IMR-90 (cell line): ENCODE results near the gene MTHFS. TPM values are rescaled to one million over a fixed set of nuclear protein-coding genes. Genes with fewer than 3 reads are reported as not detected.

Experiments
- ATAC-seq: fragments of 200-7000 bp; cut with Tn5 transposase; 2 replicates; pipeline ENCODE4 v1.9.1; 2020; ENCODE audit warnings: low read depth, mild to moderate bottlenecking, moderate library complexity
- BruUV-seq: library from RNA; stranded (reverse); fragments of 400-500 nt; replicated peaks from 2 replicates; lab custom pipeline; 2021; lab: Mats Ljungman, UMichigan
- CTCF ChIA-PET: fragments of 300-600 bp; formaldehyde crosslinking; extraction: SDS; loops from one replicate; lab custom pipeline; 2021; ENCODE audit warnings: antibody characterized with exemption; lab: Yijun Ruan, JAX
- POLR2A ChIA-PET: fragments of 300-600 bp; sonication (Branson Sonifier 250); formaldehyde crosslinking; loops from one replicate; lab custom pipeline; 2022; ENCODE audit warnings: antibody characterized with exemption; ENCODE audit not compliant: unreplicated experiment; lab: Charles Lee
- DNase-seq: peaks from one replicate; pipeline ENCODE4 v3.0.0; 2013
- H2AFZ ChIP-seq: replicated peaks from 2 replicates; pipeline ENCODE3; 2013; ENCODE audit warnings: low read length, mild to moderate bottlenecking; ENCODE audit not compliant: poor library complexity
- H2AK5ac ChIP-seq: 2 replicates; pipeline ENCODE4 v1.6.1; 2013; ENCODE audit warnings: low read depth, low read length, inconsistent platforms
- H2AK9ac ChIP-seq: replicated peaks from 2 replicates; pipeline ENCODE3; 2013; ENCODE audit warnings: mild to moderate bottlenecking, low read depth, low read length, moderate library complexity; ENCODE audit not compliant: poor library complexity
- H2BK120ac ChIP-seq: 2 replicates; pipeline ENCODE4 v1.6.1; 2013; ENCODE audit warnings: low read depth, low read length, inconsistent platforms
- H2BK15ac ChIP-seq: 3 replicates; pipeline ENCODE4 v1.6.1; 2013; ENCODE audit warnings: low read depth, low read length, inconsistent platforms
- H2BK20ac ChIP-seq: 2 replicates; pipeline ENCODE4 v1.6.1; 2013; ENCODE audit warnings: low read depth, mild to moderate bottlenecking, inconsistent platforms, low read length, moderate library complexity
- H2BK5ac ChIP-seq: 2 replicates; pipeline ENCODE4 v1.6.1; 2013; ENCODE audit warnings: mild to moderate bottlenecking, low read depth, low read length, inconsistent platforms; ENCODE audit not compliant: poor library complexity, severe bottlenecking
- H3K14ac ChIP-seq: replicated peaks from 2 replicates; pipeline ENCODE4 v1.6.1; 2013; ENCODE audit warnings: low read depth, low read length, inconsistent platforms
- H3K18ac ChIP-seq: 2 replicates; pipeline ENCODE4 v1.6.1; 2013; ENCODE audit warnings: low read depth, low read length, control low read depth
- H3K23ac ChIP-seq: 2 replicates; pipeline ENCODE4 v1.6.1; 2013; ENCODE audit warnings: low read depth, low read length, inconsistent platforms
- H3K27ac ChIP-seq: 2 replicates; pipeline ENCODE4 v1.5.1; 2013; ENCODE audit warnings: mild to moderate bottlenecking, control low read depth, low read length; ENCODE audit not compliant: insufficient read depth
- H3K27me3 ChIP-seq: 2 replicates; pipeline ENCODE4 v1.6.1; 2013; ENCODE audit warnings: low read length; ENCODE audit not compliant: control insufficient read depth, insufficient read depth
- H3K36me3 ChIP-seq: 2 replicates; pipeline ENCODE4 v1.6.1; 2013; ENCODE audit warnings: low read length, mixed read lengths; ENCODE audit not compliant: control insufficient read depth, insufficient read depth
- H3K4ac ChIP-seq: 2 replicates; pipeline ENCODE4 v1.6.1; 2013; ENCODE audit warnings: low read depth, low read length, inconsistent platforms
- H3K4me1 ChIP-seq: 2 replicates; pipeline ENCODE4 v1.6.1; 2013; ENCODE audit warnings: low read length, mixed read lengths; ENCODE audit not compliant: control insufficient read depth, insufficient read depth
- H3K4me2 ChIP-seq: 2 replicates; pipeline ENCODE4 v1.6.1; 2013; ENCODE audit warnings: low read depth, mild to moderate bottlenecking, control low read depth, low read length, moderate library complexity
- H3K4me3 ChIP-seq: 2 replicates; pipeline ENCODE4 v1.5.1; 2013; ENCODE audit warnings: low read depth, mild to moderate bottlenecking, control low read depth, low read length, moderate library complexity; ENCODE audit not compliant: insufficient read depth
- H3K56ac ChIP-seq: 2 replicates; pipeline ENCODE4 v1.6.1; 2013; ENCODE audit warnings: low read length, inconsistent platforms; ENCODE audit not compliant: insufficient read depth; ENCODE audit errors: extremely low read depth
- H3K79me1 ChIP-seq, 2 experiments: 2 replicates each; pipeline ENCODE4 v1.6.1; 2013; ENCODE audit warnings: low read length in 2 of 2, inconsistent platforms in 1 of 2, low read depth in 1 of 2
- H3K9ac ChIP-seq: 2 replicates; pipeline ENCODE4 v1.6.1; 2013; ENCODE audit warnings: low read depth, low read length, control low read depth
- H3K9me1 ChIP-seq: 2 replicates; pipeline ENCODE4 v1.6.1; 2013; ENCODE audit warnings: low read length, inconsistent platforms; ENCODE audit not compliant: insufficient read depth
- H3K9me3 ChIP-seq: 2 replicates; pipeline ENCODE4 v1.6.1; 2013; ENCODE audit warnings: low read length; ENCODE audit not compliant: control insufficient read depth, insufficient read depth
- H4K20me1 ChIP-seq: 2 replicates; pipeline ENCODE4 v1.6.1; 2013; ENCODE audit warnings: low read length, inconsistent platforms; ENCODE audit not compliant: insufficient read depth
- H4K5ac ChIP-seq: 2 replicates; pipeline ENCODE4 v1.6.1; 2013; ENCODE audit warnings: mild to moderate bottlenecking, low read depth, low read length, control low read depth
- H4K8ac ChIP-seq, 2 experiments: 2 replicates each; pipeline ENCODE4 v1.6.1; 2013; ENCODE audit warnings: low read depth in 2 of 2, low read length in 2 of 2, control low read depth in 1 of 2, inconsistent platforms in 1 of 2
- H4K91ac ChIP-seq: 2 replicates; pipeline ENCODE4 v1.6.1; 2013; ENCODE audit warnings: low read depth, low read length, inconsistent platforms; ENCODE audit not compliant: insufficient read depth
- BHLHE40 ChIP-seq: fragments of 150-350 bp; IDR thresholded peaks from 2 replicates; pipeline ENCODE4 v1.6.1; 2016; ENCODE audit warnings: mild to moderate bottlenecking, low read depth, low read length
- CHD1 ChIP-seq: IDR thresholded peaks from 2 replicates; pipeline ENCODE4 v1.6.1; 2012; ENCODE audit warnings: low read depth, low read length, improper control_type of control experiment
- ELK1 ChIP-seq: fragments of 150-350 bp; IDR thresholded peaks from 2 replicates; pipeline ENCODE4 v1.6.1; 2016; ENCODE audit warnings: low read depth, mild to moderate bottlenecking, low read length, moderate library complexity, borderline replicate concordance
- FOS ChIP-seq: fragments of 150-350 bp; IDR thresholded peaks from 2 replicates; pipeline ENCODE4 v1.6.1; 2016; ENCODE audit warnings: low read depth, low read length
- RAD21 ChIP-seq: IDR thresholded peaks from 2 replicates; pipeline ENCODE4 v1.6.1; 2012; ENCODE audit warnings: low read length, improper control_type of control experiment
- RCOR1 ChIP-seq: IDR thresholded peaks from 2 replicates; pipeline ENCODE4 v1.6.1; 2012; ENCODE audit warnings: mild to moderate bottlenecking, low read length, improper control_type of control experiment; ENCODE audit not compliant: insufficient replicate concordance
- USF2 ChIP-seq: fragments of 150-350 bp; IDR thresholded peaks from 2 replicates; pipeline ENCODE4 v1.6.1; 2017; ENCODE audit warnings: mild to moderate bottlenecking, antibody characterized with exemption, low read length, low read depth
- WGBS, 2 experiments: methylation state at CpG; one replicate each; pipeline versions ENCODE4 v1.1.5 to v1.1.7; 2013; ENCODE audit warnings: missing lambda C conversion rate in 2 of 2; ENCODE audit not compliant: insufficient read length in 1 of 2; ENCODE audit errors: extremely low coverage in 2 of 2; 5-methylcytosine and 5-hydroxymethylcytosine counted together
- dilution Hi-C: fragments of 300-500 bp; cut with HindIII; formaldehyde crosslinking; loops from one replicate; pipeline ENCODE4 v1.14.3; 2018; ENCODE audit warnings: low sequenced_read_pairs; ENCODE audit not compliant: unreplicated experiment
- in situ Hi-C: fragments of 300-500 bp; cut with MboI; formaldehyde crosslinking; loops from 3 replicates; pipeline ENCODE4 v1.14.3; 2019; ENCODE audit warnings: low sequenced_read_pairs, inconsistent platforms, mixed read lengths
- intact Hi-C: fragments of 100-400 bp; cut with micrococcal nuclease; formaldehyde crosslinking; loops from 2 replicates; pipeline ENCODE4 v1.10.0; 2022
- polyA plus RNA-seq, 3 experiments: library from polyadenylated mRNA; depleted of rRNA; stranded (reverse); fragments of >200 nt; gene quantifications; 2 replicates each; pipeline ENCODE4 v1.2.3, GENCODE V29; 2012; ENCODE audit warnings: low replicate concordance in 1 of 3
- total RNA-seq: library from RNA; depleted of rRNA; stranded (reverse); fragments of >200 nt; gene quantifications from 2 replicates; pipeline ENCODE4 v1.2.3, GENCODE V29; 2012

The MTHFS gene
- total and polyA plus RNA-seq, 2 of the 4 experiments (the other 2 are of a cell fraction) = 5.5 to 6.3 TPM

- no peak overlapping the region for H3K4me2 ChIP-seq
- no peak overlapping the region for H3K4ac ChIP-seq
- H3K23ac ChIP-seq = no peak overlapping the region
- DNase-seq = no peak
- H2AFZ ChIP-seq = no peak overlapping the region
- H3K4me1 ChIP-seq = peaks cover 2% of the 10 kb centered on the region; the same call in 1 of the 2 replicates
- no peak overlapping the region for H2AK5ac ChIP-seq
- POLR2A ChIA-PET = no interaction called here
- no peaks in the 10 kb centered on the region for H3K79me1 ChIP-seq
- no TSS peak for BruUV-seq
- no peaks in the 10 kb centered on the region for H3K27me3 ChIP-seq
- TF ChIP-seq RAD21 = no peak
- TF ChIP-seq USF2 = no peak
- no peak for TF ChIP-seq CHD1
- no peak for TF ChIP-seq RCOR1
- TF ChIP-seq FOS = no peak
- TF ChIP-seq ELK1 = no peak
- TF ChIP-seq BHLHE40 = no peak
- H2BK20ac ChIP-seq = no peak overlapping the region
- H4K91ac ChIP-seq = no peak overlapping the region
- WGBS, 2 experiments = no CpG with 5 or more reads among the region's 2 CpGs
- no peak overlapping the region for H2BK15ac ChIP-seq
- no peak overlapping the region for H3K18ac ChIP-seq
- no peak overlapping the region for H2BK5ac ChIP-seq
- peaks cover 7% of the 10 kb centered on the region for H3K36me3 ChIP-seq
- H4K8ac ChIP-seq = no peak overlapping the region
- no peak overlapping the region for H4K5ac ChIP-seq
- H2AK9ac ChIP-seq = no peak overlapping the region
- ATAC-seq = no peak
- H3K9me3 ChIP-seq = no peaks in the 10 kb centered on the region
- no peak overlapping the region for H3K56ac ChIP-seq
- H3K9me1 ChIP-seq = peaks cover 7% of the 10 kb centered on the region
- dilution Hi-C loops (no loop called here), intact Hi-C loops (no loop called here), in situ Hi-C loops (no loop called here)
- CTCF ChIA-PET = no interaction called here
- no peak overlapping the region for H3K27ac ChIP-seq
- H3K9ac ChIP-seq = no peak overlapping the region
- H2BK120ac ChIP-seq = no peak overlapping the region
- H3K14ac ChIP-seq = no peak overlapping the region; the same call in 1 of the 2 replicates
- H3K4me3 ChIP-seq = no peak overlapping the region
- H4K20me1 ChIP-seq = no peaks in the 10 kb centered on the region
These were observed 28.3 kb downstream of the MTHFS start for GRCh38 chr15:79868554-79868953.
